Calu3 (cell line): Measurements from ENCODE around the gene PAFAH1B1. TPM values are rescaled to one million over a fixed set of nuclear protein-coding genes. Genes with fewer than 3 reads are reported as not detected.

Source experiments
- BruUV-seq: library from RNA; stranded (reverse); fragments of 400-500 nt; replicated peaks from 2 replicates; lab custom pipeline; 2021; lab: Mats Ljungman, UMichigan
- CTCF ChIA-PET: fragments of 300-600 bp; sonication (Branson Sonifier 250); formaldehyde crosslinking; loops from one replicate; lab custom pipeline; 2022; ENCODE audit warnings: antibody characterized with exemption; lab: Charles Lee
- DNase-seq: peaks from one replicate; pipeline ENCODE4 v3.0.0; 2022
- H3K27ac Mint-ChIP-seq: one replicate; pipeline ENCODE4 v1.8.0; 2022; ENCODE audit warnings: mixed read lengths; ENCODE audit not compliant: unreplicated experiment
- H3K27me3 Mint-ChIP-seq: one replicate; pipeline ENCODE4 v1.8.0; 2022; ENCODE audit warnings: mixed read lengths; ENCODE audit not compliant: unreplicated experiment
- H3K36me3 Mint-ChIP-seq: one replicate; pipeline ENCODE4 v1.8.0; 2022; ENCODE audit warnings: mild to moderate bottlenecking, moderate library complexity, mixed read lengths; ENCODE audit not compliant: insufficient read depth, unreplicated experiment
- H3K4me1 Mint-ChIP-seq: one replicate; pipeline ENCODE4 v1.8.0; 2022; ENCODE audit warnings: mild to moderate bottlenecking, low read depth, mixed read lengths; ENCODE audit not compliant: unreplicated experiment
- H3K4me3 Mint-ChIP-seq: one replicate; pipeline ENCODE4 v1.8.0; 2022; ENCODE audit warnings: mild to moderate bottlenecking, low read depth, moderate library complexity, mixed read lengths; ENCODE audit not compliant: unreplicated experiment
- H3K9me3 Mint-ChIP-seq: one replicate; pipeline ENCODE4 v1.8.0; 2022; ENCODE audit warnings: low read depth, mixed read lengths; ENCODE audit not compliant: unreplicated experiment
- CTCF ChIP-seq: fragments of 200-600 bp; IDR thresholded peaks from one replicate; pipeline ENCODE4 v1.8.0; 2022; ENCODE audit warnings: antibody characterized with exemption; ENCODE audit not compliant: unreplicated experiment
- intact Hi-C: fragments of 100-400 bp; cut with micrococcal nuclease; formaldehyde crosslinking; loops from one replicate; pipeline ENCODE4 v1.10.0; 2022; ENCODE audit not compliant: unreplicated experiment
- total RNA-seq: library from RNA; stranded (reverse); gene quantifications from 2 replicates; pipeline ENCODE4 v1.2.3, GENCODE V29; 2022

PAFAH1B1 gene
- total RNA-seq, 1 experiment from 2014 or later = 99.8 TPM

DNA sequence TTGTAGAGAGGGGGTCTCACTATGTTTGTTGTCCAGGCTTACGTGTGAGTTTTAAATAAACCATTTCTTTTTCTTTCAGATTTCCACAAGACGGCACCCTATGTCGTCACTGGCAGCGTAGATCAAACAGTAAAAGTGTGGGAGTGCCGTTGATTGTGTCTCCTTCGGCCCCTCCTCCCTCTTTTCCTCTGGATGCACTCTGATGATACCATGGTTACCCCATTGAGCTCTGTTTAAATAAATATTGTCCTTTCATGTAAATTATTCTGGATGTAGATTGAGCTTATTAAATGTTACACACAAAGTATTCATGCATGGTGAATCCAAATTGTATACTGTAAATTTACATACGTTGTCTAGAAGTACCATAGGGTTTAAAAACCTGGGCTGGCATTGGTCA, 88.2 kb downstream of the PAFAH1B1 start:
- CTCF ChIA-PET = no interaction called here
- Mint-ChIP-seq H3K36me3 (peaks cover 23% of the 10 kb centered on the region), H3K4me1 (no peaks in the 10 kb centered on the region), H3K27ac (no peak overlapping the region), H3K9me3 (no peaks in the 10 kb centered on the region), H3K4me3 (no peak overlapping the region), H3K27me3 (no peaks in the 10 kb centered on the region)
- TF ChIP-seq CTCF = no peak
- no peak for DNase-seq
- BruUV-seq = no TSS peak
- intact Hi-C loops = no loop called here

- Mint-ChIP-seq H3K27ac (no peak overlapping the region), H3K4me3 (no peak overlapping the region), H3K4me1 (no peaks in the 10 kb centered on the region), H3K36me3 (peaks cover 27% of the 10 kb centered on the region), H3K9me3 (no peaks in the 10 kb centered on the region), H3K27me3 (no peaks in the 10 kb centered on the region)
- no peak for DNase-seq
- no TSS peak for BruUV-seq
- CTCF ChIA-PET = no interaction called here
- intact Hi-C loops = no loop called here
- TF ChIP-seq CTCF = no peak
Observed at GRCh38 chr17:2682176-2682938, 88.9 kb downstream of the PAFAH1B1 start.

DNA sequence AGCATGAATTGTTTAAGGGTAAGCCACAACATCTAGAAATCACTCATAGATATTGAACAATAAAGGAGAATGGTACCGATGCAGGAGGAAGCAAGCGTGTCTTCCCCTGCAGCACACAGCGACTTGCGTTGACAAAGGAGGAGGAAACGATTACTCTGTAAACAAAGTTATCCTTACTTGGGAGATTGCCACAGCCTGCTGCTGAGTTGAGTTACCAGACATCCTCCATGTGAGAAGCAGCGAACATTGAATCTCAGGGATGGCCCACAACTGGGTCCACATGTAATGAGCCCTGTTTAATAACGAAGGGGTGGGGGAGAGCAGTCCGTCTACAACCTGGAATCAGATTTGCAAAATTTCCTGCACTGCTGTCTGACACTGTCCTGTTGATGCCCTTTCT, 90.5 kb downstream of the PAFAH1B1 start:
- H3K27me3 Mint-ChIP-seq = no peaks in the 10 kb centered on the region
- CTCF ChIA-PET = no interaction called here
- no peak overlapping the region for H3K27ac Mint-ChIP-seq
- no peak overlapping the region for H3K4me3 Mint-ChIP-seq
- H3K9me3 Mint-ChIP-seq = no peaks in the 10 kb centered on the region
- H3K36me3 Mint-ChIP-seq = peaks cover 42% of the 10 kb centered on the region
- no peaks in the 10 kb centered on the region for H3K4me1 Mint-ChIP-seq
- DNase-seq = no peak
- intact Hi-C loops = no loop called here
- BruUV-seq = no TSS peak
- TF ChIP-seq CTCF = no peak

DNA sequence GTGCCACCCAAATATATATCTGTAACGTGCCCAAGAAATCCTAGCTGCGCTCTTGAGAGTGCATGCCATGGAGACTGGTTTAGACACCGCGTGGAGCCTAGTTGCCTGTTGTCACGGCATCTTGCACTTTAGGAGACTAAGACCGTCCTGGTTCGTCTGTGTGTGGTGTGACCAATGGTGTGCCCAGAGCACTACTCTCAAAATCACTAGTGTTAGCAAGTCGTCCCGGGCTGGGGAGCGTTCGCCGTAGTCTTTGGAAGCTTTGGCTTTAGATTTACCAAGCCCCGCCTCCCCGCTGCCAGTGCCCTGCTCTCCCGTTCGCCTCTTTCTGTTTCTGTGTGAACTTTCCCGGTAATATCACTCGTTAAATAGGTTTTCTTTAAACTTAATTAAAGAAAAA, 91.1 kb downstream of the PAFAH1B1 start:
- Mint-ChIP-seq H3K27me3 (no peaks in the 10 kb centered on the region), H3K4me1 (no peaks in the 10 kb centered on the region), H3K27ac (no peak overlapping the region), H3K9me3 (no peaks in the 10 kb centered on the region), H3K4me3 (no peak overlapping the region), H3K36me3 (peaks cover 49% of the 10 kb centered on the region)
- CTCF ChIA-PET = interaction anchor here (0.6 kb wide), 1 partner anchor 41 kb away, joined by 3 read pairs; no protein-coding TSS in a partner anchor
- TF ChIP-seq CTCF = no peak
- DNase-seq = no peak
- intact Hi-C loops = no loop called here
- no TSS peak for BruUV-seq
